ENCODE measurements around the gene NTRK2. TPM values are rescaled to one million over a fixed set of nuclear protein-coding genes. Genes with fewer than 3 reads are reported as not detected.
A peak's percentile ranks its signal among the peaks of the same experiment; 100 is the strongest.
"Not testable (repeated sequence)": the region's sequence is repeated elsewhere in the genome, so short reads cannot be mapped to it uniquely, and the experiment has no call there.

The NTRK2 gene
- total RNA-seq, 1 donor from 2014 or later = 0.98 TPM

DNA sequence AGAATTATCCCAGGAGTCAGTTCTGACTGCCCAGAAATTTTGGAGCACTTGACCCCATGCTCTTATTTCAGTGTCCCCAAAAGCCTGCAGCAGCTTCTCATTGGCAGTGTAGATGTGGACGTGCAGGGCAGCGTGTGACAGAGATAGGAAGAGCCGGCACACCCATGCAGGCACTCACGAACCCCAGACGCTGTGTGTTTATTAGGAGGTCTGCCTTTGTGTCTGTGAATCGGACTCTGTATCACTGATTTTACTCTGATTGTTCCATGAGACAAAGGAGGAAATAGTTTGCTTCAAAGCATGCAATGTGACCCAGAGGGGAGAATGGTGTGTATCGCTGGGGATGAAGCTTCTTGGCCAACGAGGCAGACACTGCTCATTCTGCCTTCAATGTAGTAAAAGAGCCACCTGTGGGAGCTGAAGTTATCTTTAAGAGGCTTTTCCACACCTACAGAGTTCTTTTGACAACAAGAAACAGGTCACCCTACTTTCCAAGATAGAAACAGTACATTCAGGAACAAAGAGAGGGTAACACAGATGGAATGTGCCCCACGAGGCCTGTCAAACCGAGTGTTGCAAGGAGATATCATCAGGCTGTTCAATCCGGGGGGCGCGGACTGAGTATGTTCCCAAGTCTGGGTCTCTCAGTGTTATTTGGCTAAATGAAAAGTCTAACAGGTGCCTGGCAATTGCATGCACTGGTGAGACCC is 224.0 kb downstream of the NTRK2 start:
- Histone ChIP-seq H3K9me3 (no peaks in the 10 kb centered on the region), H3K4me3 (no peak overlapping the region), H3K4me1 (no peaks in the 10 kb centered on the region), H3K27ac (no peak overlapping the region), H3K36me3 (no peaks in the 10 kb centered on the region), H3K27me3 (no peaks in the 10 kb centered on the region)
- intact Hi-C loops (cut with DNase I) = no loop called here
- TF ChIP-seq CTCF (IDR thresholded peaks at IDR 0.05) = no peak
- ATAC-seq (no peak), DNase-seq (no peak)

DNA sequence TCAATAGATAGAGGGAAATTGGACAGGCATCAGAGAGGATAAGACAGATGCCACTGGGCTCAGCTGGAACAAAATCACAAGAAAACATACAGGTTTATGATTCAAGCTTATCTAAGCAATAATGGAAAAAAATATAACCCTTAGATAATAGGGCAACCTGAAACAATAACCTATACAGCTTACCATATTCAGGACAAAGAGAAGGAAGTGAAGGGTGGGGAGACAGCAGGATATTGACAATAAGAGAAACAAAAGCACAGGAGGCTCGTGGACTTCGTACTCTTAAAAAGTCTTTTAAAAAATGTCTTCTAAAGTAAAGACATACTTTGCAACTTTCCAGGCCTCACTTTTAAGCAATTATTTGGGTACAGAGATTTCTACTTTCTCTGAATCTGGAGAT is 225.3 kb downstream of the NTRK2 start:
- ATAC-seq = no peak
- TF ChIP-seq CTCF (IDR thresholded peaks at IDR 0.05) = no peak

GRCh38 chr9:84897362-84898094 is 228.0 kb downstream of the NTRK2 start:
- ATAC-seq (peak; percentile 27), DNase-seq (no peak)
- no peaks in the 10 kb centered on the region for H3K27me3 ChIP-seq
- intact Hi-C loops (cut with DNase I) = no loop called here
- TF ChIP-seq CTCF (IDR thresholded peaks at IDR 0.05) = no peak
- no peaks in the 10 kb centered on the region for H3K9me3 ChIP-seq
- no peak overlapping the region for H3K27ac ChIP-seq
- no peaks in the 10 kb centered on the region for H3K36me3 ChIP-seq
- no peak overlapping the region for H3K4me3 ChIP-seq
- no peaks in the 10 kb centered on the region for H3K4me1 ChIP-seq

More for the DNA sequence above, 225.3 kb downstream of the NTRK2 start:
- Histone ChIP-seq H3K27ac (no peak overlapping the region), H3K4me1 (no peaks in the 10 kb centered on the region), H3K27me3 (no peaks in the 10 kb centered on the region), H3K4me3 (no peak overlapping the region), H3K9me3 (no peaks in the 10 kb centered on the region), H3K36me3 (no peaks in the 10 kb centered on the region)
- intact Hi-C loops (cut with DNase I) = no loop called here
- DNase-seq = no peak

DNA sequence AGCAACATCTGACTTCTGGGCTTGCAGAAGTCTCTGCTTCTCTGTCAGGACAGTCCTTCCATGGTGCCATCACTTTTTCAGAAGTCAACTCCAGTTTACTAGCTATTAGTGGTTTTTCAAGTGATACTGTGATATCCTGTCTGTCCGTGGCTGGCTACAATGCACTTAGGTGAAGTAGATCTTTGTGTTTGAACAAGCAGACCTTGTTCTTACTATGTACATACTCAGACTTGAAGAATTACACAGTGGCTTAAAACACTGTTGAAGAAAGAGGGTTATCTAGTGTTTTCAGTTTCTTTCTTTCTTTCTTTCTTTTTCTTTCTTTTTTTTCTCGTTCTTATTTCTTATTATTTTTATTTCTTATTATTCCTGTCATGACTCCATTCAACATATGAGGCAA is 228.7 kb downstream of the NTRK2 start:
- Histone ChIP-seq H3K27ac (no peak overlapping the region), H3K36me3 (no peaks in the 10 kb centered on the region), H3K9me3 (no peaks in the 10 kb centered on the region), H3K4me3 (no peak overlapping the region), H3K4me1 (no peaks in the 10 kb centered on the region), H3K27me3 (no peaks in the 10 kb centered on the region)
- intact Hi-C loops (cut with DNase I) = no loop called here
- TF ChIP-seq CTCF (IDR thresholded peaks at IDR 0.05) = no peak
- no peak for DNase-seq
- peak; percentile 83 for ATAC-seq

DNA sequence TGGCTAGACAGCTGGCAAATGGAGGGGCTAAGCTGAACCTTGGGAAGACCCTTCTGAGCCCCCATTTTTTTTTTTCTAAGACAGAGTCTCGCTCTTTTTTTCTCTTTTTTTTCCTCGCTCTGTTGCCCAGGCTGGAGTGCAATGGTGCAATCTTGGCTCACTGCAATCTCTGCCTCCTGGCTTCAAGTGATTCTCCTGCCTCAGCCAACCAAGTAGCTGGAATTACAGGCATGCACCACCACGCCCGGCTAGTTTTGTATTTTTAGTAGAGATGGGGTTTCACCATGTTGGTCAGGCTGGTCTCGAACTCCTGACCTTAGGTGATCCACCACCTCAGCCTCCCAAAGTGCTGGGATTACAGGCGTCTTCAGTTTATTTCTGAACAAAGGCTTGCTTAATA is 229.1 kb downstream of the NTRK2 start:
- H3K27ac ChIP-seq; intact Hi-C loops (cut with DNase I); H3K4me1 ChIP-seq; DNase-seq; H3K9me3 ChIP-seq; ATAC-seq; H3K27me3 ChIP-seq; H3K36me3 ChIP-seq; H3K4me3 ChIP-seq: not testable (repeated sequence)

- H3K9me3 ChIP-seq = no peaks in the 10 kb centered on the region
- intact Hi-C loops (cut with DNase I) = no loop called here
- no peak for ATAC-seq
- H3K36me3 ChIP-seq = no peaks in the 10 kb centered on the region
- no peak overlapping the region for H3K27ac ChIP-seq
- H3K4me3 ChIP-seq = no peak overlapping the region
- no peaks in the 10 kb centered on the region for H3K4me1 ChIP-seq
- DNase-seq = no peak
- no peaks in the 10 kb centered on the region for H3K27me3 ChIP-seq
- no peak for TF ChIP-seq CTCF (IDR thresholded peaks at IDR 0.05)
Observed at GRCh38 chr9:84899326-84899725, 229.8 kb downstream of the NTRK2 start.
